Psoas muscle (tissue), 8 donors: Measurements from ENCODE around the gene ASAP2. TPM values are rescaled to one million over a fixed set of nuclear protein-coding genes. Genes with fewer than 3 reads are reported as not detected.

Source experiments
- ATAC-seq, 4 donors: fragments of 200-7000 bp; cut with Tn5 transposase; one replicate each; pipeline ENCODE4 v1.9.1; 2020; ENCODE audit warnings: moderate library complexity in 3 of 4, mild to moderate bottlenecking in 2 of 4
- DNase-seq, 2 donors: peaks; one replicate each; pipeline ENCODE4 v3.0.0-alpha.2; 2020
- H3K27ac ChIP-seq: fragments of 200-600 bp; one replicate; pipeline ENCODE4 v1.8.0; 2022
- H3K27me3 ChIP-seq, 3 donors: fragments of 200-600 bp in 1 of 3; one replicate each; pipeline versions ENCODE4 v1.6.1 to v1.8.0; 2013 to 2022; ENCODE audit warnings: low read length in 2 of 3, mild to moderate bottlenecking in 2 of 3, moderate library complexity in 1 of 3; ENCODE audit not compliant: insufficient read depth in 3 of 3
- H3K36me3 ChIP-seq, 2 donors: fragments of 200-600 bp in 1 of 2; one replicate each; pipeline versions ENCODE4 v1.6.1 to v1.8.0; 2013 to 2022; ENCODE audit warnings: low read depth in 1 of 2, mild to moderate bottlenecking in 1 of 2, moderate library complexity in 1 of 2; ENCODE audit not compliant: insufficient read depth in 1 of 2
- H3K4me1 ChIP-seq: fragments of 200-600 bp; one replicate; pipeline ENCODE4 v1.8.0; 2022
- H3K4me3 ChIP-seq: fragments of 200-600 bp; one replicate; pipeline ENCODE4 v1.8.0; 2022; ENCODE audit warnings: mild to moderate bottlenecking
- H3K9me3 ChIP-seq: fragments of 200-600 bp; one replicate; pipeline ENCODE4 v1.8.0; 2022
- CTCF ChIP-seq: fragments of 200-600 bp; IDR thresholded peaks from one replicate; pipeline ENCODE4 v1.8.0; 2022; ENCODE audit warnings: antibody characterized with exemption
- WGBS, 3 donors: extraction: QIAGEN DNeasy Blood & Tissue Kit; methylation state at CpG; one replicate each; pipeline versions ENCODE4 v1.1.6 to v1.1.7; 2013; 5-methylcytosine and 5-hydroxymethylcytosine counted together
- intact Hi-C, 2 donors: fragments of 100-400 bp; cut with DNase I; formaldehyde crosslinking; loops; one replicate each; pipeline versions ENCODE4 v1.11.0 to v1.14.2; 2022
- polyA plus RNA-seq, 3 donors: library from polyadenylated mRNA; stranded (reverse); fragments of 200-250 nt; gene quantifications; one replicate each; pipeline ENCODE4 v1.2.3, GENCODE V29; 2013
- total RNA-seq, 4 donors: library from RNA; stranded (reverse); fragmentation: NEBNext Ultra II Directional in 2 of 4; extraction: Animal tissue kit (Norgen Biotek cat#: 25700) in 2 of 4; gene quantifications; one replicate each; pipeline versions ENCODE4 v1.2.1 to v1.2.4, GENCODE V29; 2021 to 2023
- donor health status: healthy with polysubstance abuse.
- donor health status: DM: no; HTN: no; CAD: no; lungs with moderate emphysema.
- donor health status: Bipolar disorder and iron deficiency.
- donor health status: healthy.
- donor health status: DM: yes; HTN: yes; CAD: no.
- donor health status: DM: no; HTN: no; CAD: no.
- donor health status: DM: no; HTN: no; CAD: no.
- donor health status: DM: yes; HTN: yes; CAD: no.

The ASAP2 gene
- total and polyA plus RNA-seq, 7 donors = 1.6 to 9.0 (median 3.3) TPM

- Histone ChIP-seq H3K27me3 (no peaks in the 10 kb centered on the region), H3K4me3 (no peak overlapping the region), H3K27ac (peak overlapping the region; percentile 20), H3K36me3 (no peaks in the 10 kb centered on the region), H3K4me1 (peaks cover 1% of the 10 kb centered on the region), H3K9me3 (no peaks in the 10 kb centered on the region)
- WGBS, 3 donors = 70 to 78% (median 71%) methylated on average over 18 of the region's 18 CpGs
- peak in 3 of 4 donors; percentile 49 to 73 (median 54) for ATAC-seq
- DNase-seq = peak; percentile 64 to 82
- no peak for TF ChIP-seq CTCF
- intact Hi-C loops = no loop called here
Observed at GRCh38 chr2:9380702-9381628, 174.4 kb downstream of the ASAP2 start.

- H3K36me3 ChIP-seq = no peaks in the 10 kb centered on the region
- intact Hi-C loops = no loop called here
- H3K27me3 ChIP-seq = no peaks in the 10 kb centered on the region
- no peak for TF ChIP-seq CTCF
- H3K27ac ChIP-seq = no peak overlapping the region
- H3K9me3 ChIP-seq = no peaks in the 10 kb centered on the region
- 94 to 96% (median 95%) methylated on average over 6 of the region's 6 CpGs for WGBS, 3 donors
- DNase-seq (no peak), ATAC-seq (no peak)
- H3K4me1 ChIP-seq = peaks cover 13% of the 10 kb centered on the region
- no peak overlapping the region for H3K4me3 ChIP-seq
Observed at GRCh38 chr2:9382604-9383235, 176.1 kb downstream of the ASAP2 start.

GRCh38 chr2:9384521-9384920 lies 177.9 kb downstream of the ASAP2 start:
- H3K27ac ChIP-seq = no peak overlapping the region
- 89 to 97% (median 95%) methylated on average over 4 of the region's 4 CpGs for WGBS, 3 donors
- DNase-seq (no peak), ATAC-seq (no peak)
- no peak for TF ChIP-seq CTCF
- no peaks in the 10 kb centered on the region for H3K27me3 ChIP-seq
- peaks cover 0 to 11% of the 10 kb centered on the region in 2 donors for H3K36me3 ChIP-seq
- H3K4me3 ChIP-seq = no peak overlapping the region
- intact Hi-C loops = no loop called here
- H3K9me3 ChIP-seq = no peaks in the 10 kb centered on the region
- peaks cover 13% of the 10 kb centered on the region for H3K4me1 ChIP-seq

- intact Hi-C loops = no loop called here
- TF ChIP-seq CTCF = no peak
- ATAC-seq (no peak), DNase-seq (no peak)
- Histone ChIP-seq H3K4me3 (no peak overlapping the region), H3K27ac (peak overlapping the region; percentile 58), H3K4me1 (peaks cover 13% of the 10 kb centered on the region), H3K36me3 (peaks cover 0 to 12% of the 10 kb centered on the region in 2 donors), H3K27me3 (no peaks in the 10 kb centered on the region), H3K9me3 (no peaks in the 10 kb centered on the region)
- 51 to 81% (median 60%) methylated on average over 6 of the region's 6 CpGs for WGBS, 3 donors
Observed at GRCh38 chr2:9385841-9386240, 179.2 kb downstream of the ASAP2 start.
